NCI-H2107 treated with DMSO at 0.1 percent for 48 hours (cell line): ENCODE data around the gene MIPOL1.
"Not testable (repeated sequence)": the region's sequence is repeated elsewhere in the genome, so short reads cannot be mapped to it uniquely, and the experiment has no call there.

ENCODE experiments used
- DNase-seq: peaks from one replicate; lab custom pipeline; 2025; ENCODE audit not compliant: unreplicated experiment; lab: John Stamatoyannopoulos, UW

The MIPOL1 gene

GRCh38 chr14:37443461-37443860 is 245.7 kb downstream of the MIPOL1 start:
- no peak for DNase-seq

- DNase-seq: no peak
Observed at GRCh38 chr14:37447883-37448391, 250.2 kb downstream of the MIPOL1 start.

- no peak for DNase-seq
Observed at GRCh38 chr14:37452323-37452722, 254.6 kb downstream of the MIPOL1 start.

GRCh38 chr14:37453985-37454384 is 256.2 kb downstream of the MIPOL1 start:
- DNase-seq: no peak

- no peak for DNase-seq
Observed at GRCh38 chr14:37457334-37457733, 259.6 kb downstream of the MIPOL1 start.

GRCh38 chr14:37462426-37462825 is 264.7 kb downstream of the MIPOL1 start:
- DNase-seq: not testable (repeated sequence)

- DNase-seq: no peak
Observed at GRCh38 chr14:37464192-37464858, 266.6 kb downstream of the MIPOL1 start.

GRCh38 chr14:37466003-37466622 is 268.4 kb downstream of the MIPOL1 start:
- DNase-seq: no peak

- no peak for DNase-seq
Observed at GRCh38 chr14:37466623-37467088, 268.9 kb downstream of the MIPOL1 start.

- no peak for DNase-seq
Observed at GRCh38 chr14:37469650-37470049, 271.9 kb downstream of the MIPOL1 start.

- DNase-seq: no peak
Observed at GRCh38 chr14:37470251-37470650, 272.5 kb downstream of the MIPOL1 start.

- no peak for DNase-seq
Observed at GRCh38 chr14:37472906-37473305, 275.2 kb downstream of the MIPOL1 start.

- DNase-seq: no peak
Observed at GRCh38 chr14:37474191-37474590, 276.5 kb downstream of the MIPOL1 start.

GRCh38 chr14:37480446-37481290 is 282.9 kb downstream of the MIPOL1 start:
- no peak for DNase-seq

GRCh38 chr14:37482428-37482827 is 284.7 kb downstream of the MIPOL1 start:
- DNase-seq: no peak

GRCh38 chr14:37483672-37484071 is 285.9 kb downstream of the MIPOL1 start:
- no peak for DNase-seq

- no peak for DNase-seq
Observed at GRCh38 chr14:37490607-37491006, 292.9 kb downstream of the MIPOL1 start.

- DNase-seq: no peak
Observed at GRCh38 chr14:37491076-37491475, 293.3 kb downstream of the MIPOL1 start.

- no peak for DNase-seq
Observed at GRCh38 chr14:37493606-37494005, 295.9 kb downstream of the MIPOL1 start.

GRCh38 chr14:37497422-37497821 is 299.7 kb downstream of the MIPOL1 start:
- no peak for DNase-seq

GRCh38 chr14:37501877-37502276 is 304.1 kb downstream of the MIPOL1 start:
- DNase-seq: no peak

- DNase-seq: no peak
Observed at GRCh38 chr14:37508503-37508902, 310.8 kb downstream of the MIPOL1 start.
